Psoas muscle (tissue), 8 donors: Measurements from ENCODE around the gene DNAJC8. TPM values are rescaled to one million over a fixed set of nuclear protein-coding genes. Genes with fewer than 3 reads are reported as not detected.
A peak's percentile ranks its signal among the peaks of the same experiment; 100 is the strongest.

Experiments
- ATAC-seq, 4 donors: fragments of 200-7000 bp; cut with Tn5 transposase; one replicate each; pipeline ENCODE4 v1.9.1; 2020; ENCODE audit warnings: moderate library complexity in 3 of 4, mild to moderate bottlenecking in 2 of 4
- DNase-seq, 2 donors: peaks; one replicate each; pipeline ENCODE4 v3.0.0-alpha.2; 2020
- H3K27ac ChIP-seq: fragments of 200-600 bp; one replicate; pipeline ENCODE4 v1.8.0; 2022
- H3K27me3 ChIP-seq, 3 donors: fragments of 200-600 bp in 1 of 3; one replicate each; pipeline versions ENCODE4 v1.6.1 to v1.8.0; 2013 to 2022; ENCODE audit warnings: low read length in 2 of 3, mild to moderate bottlenecking in 2 of 3, moderate library complexity in 1 of 3; ENCODE audit not compliant: insufficient read depth in 3 of 3
- H3K36me3 ChIP-seq, 2 donors: fragments of 200-600 bp in 1 of 2; one replicate each; pipeline versions ENCODE4 v1.6.1 to v1.8.0; 2013 to 2022; ENCODE audit warnings: low read depth in 1 of 2, mild to moderate bottlenecking in 1 of 2, moderate library complexity in 1 of 2; ENCODE audit not compliant: insufficient read depth in 1 of 2
- H3K4me1 ChIP-seq: fragments of 200-600 bp; one replicate; pipeline ENCODE4 v1.8.0; 2022
- H3K4me3 ChIP-seq: fragments of 200-600 bp; one replicate; pipeline ENCODE4 v1.8.0; 2022; ENCODE audit warnings: mild to moderate bottlenecking
- H3K9me3 ChIP-seq: fragments of 200-600 bp; one replicate; pipeline ENCODE4 v1.8.0; 2022
- CTCF ChIP-seq: fragments of 200-600 bp; IDR thresholded peaks from one replicate; pipeline ENCODE4 v1.8.0; 2022; ENCODE audit warnings: antibody characterized with exemption
- WGBS, 3 donors: extraction: QIAGEN DNeasy Blood & Tissue Kit; methylation state at CpG; one replicate each; pipeline versions ENCODE4 v1.1.6 to v1.1.7; 2013; 5-methylcytosine and 5-hydroxymethylcytosine counted together
- intact Hi-C, 2 donors: fragments of 100-400 bp; cut with DNase I; formaldehyde crosslinking; loops; one replicate each; pipeline versions ENCODE4 v1.11.0 to v1.14.2; 2022
- polyA plus RNA-seq, 3 donors: library from polyadenylated mRNA; stranded (reverse); fragments of 200-250 nt; gene quantifications; one replicate each; pipeline ENCODE4 v1.2.3, GENCODE V29; 2013
- total RNA-seq, 4 donors: library from RNA; stranded (reverse); fragmentation: NEBNext Ultra II Directional in 2 of 4; extraction: Animal tissue kit (Norgen Biotek cat#: 25700) in 2 of 4; gene quantifications; one replicate each; pipeline versions ENCODE4 v1.2.1 to v1.2.4, GENCODE V29; 2021 to 2023
- donor health status: healthy with polysubstance abuse.
- donor health status: DM: no; HTN: no; CAD: no; lungs with moderate emphysema.
- donor health status: Bipolar disorder and iron deficiency.
- donor health status: healthy.
- donor health status: DM: yes; HTN: yes; CAD: no.
- donor health status: DM: no; HTN: no; CAD: no.
- donor health status: DM: no; HTN: no; CAD: no.
- donor health status: DM: yes; HTN: yes; CAD: no.

The DNAJC8 gene
- total and polyA plus RNA-seq, 7 donors, result 46.6 to 116 (median 64.0) TPM

GRCh38 chr1:28243685-28244311, 11.0 kb upstream of the DNAJC8 start:
- Histone ChIP-seq H3K4me1 (peaks cover 45% of the 10 kb centered on the region), H3K27me3 (no peaks in the 10 kb centered on the region), H3K27ac (peak overlapping the region; percentile 88), H3K9me3 (no peaks in the 10 kb centered on the region), H3K4me3 (peak overlapping the region; percentile 70), H3K36me3 (peaks cover 0 to 10% of the 10 kb centered on the region in 2 donors)
- ATAC-seq (peak; percentile 4 to 34 (median 12)), DNase-seq (no peak)
- WGBS, 3 donors, result 33 to 53% (median 48%) methylated on average over 2 of the region's 2 CpGs
- intact Hi-C loops, result no loop called here
- no peak for TF ChIP-seq CTCF

- Histone ChIP-seq H3K4me1 (peaks cover 49% of the 10 kb centered on the region), H3K36me3 (peaks cover 0 to 16% of the 10 kb centered on the region in 2 donors), H3K4me3 (no peak overlapping the region), H3K27ac (peak overlapping the region; percentile 88), H3K9me3 (no peaks in the 10 kb centered on the region), H3K27me3 (no peaks in the 10 kb centered on the region)
- DNase-seq, result no peak
- TF ChIP-seq CTCF, result no peak
- intact Hi-C loops, result no loop called here
- 84 to 89% (median 87%) methylated on average over 10 of the region's 10 CpGs for WGBS, 3 donors
- ATAC-seq, result no peak
These were observed 8.9 kb upstream of the DNAJC8 start for GRCh38 chr1:28241638-28242241.

- TF ChIP-seq CTCF, result no peak
- H3K9me3 ChIP-seq, result no peaks in the 10 kb centered on the region
- H3K4me3 ChIP-seq, result no peak overlapping the region
- 87 to 95% (median 91%) methylated on average over 4 of the region's 4 CpGs for WGBS, 3 donors
- DNase-seq (no peak), ATAC-seq (no peak)
- intact Hi-C loops, result no loop called here
- peak overlapping the region; percentile 86 for H3K27ac ChIP-seq
- peaks cover 0 to 16% of the 10 kb centered on the region in 2 donors for H3K36me3 ChIP-seq
- H3K27me3 ChIP-seq, result no peaks in the 10 kb centered on the region
- peaks cover 50% of the 10 kb centered on the region for H3K4me1 ChIP-seq
These were observed 7.2 kb upstream of the DNAJC8 start for GRCh38 chr1:28240024-28240423.

- WGBS, 3 donors, result 26 to 45% (median 33%) methylated on average over 2 of the region's 2 CpGs
- no peak for TF ChIP-seq CTCF
- Histone ChIP-seq H3K27ac (peak overlapping the region; percentile 86), H3K4me3 (no peak overlapping the region), H3K36me3 (peaks cover 0 to 16% of the 10 kb centered on the region in 2 donors), H3K4me1 (peaks cover 50% of the 10 kb centered on the region), H3K9me3 (no peaks in the 10 kb centered on the region), H3K27me3 (no peaks in the 10 kb centered on the region)
- DNase-seq (no peak), ATAC-seq (no peak)
- intact Hi-C loops, result no loop called here
These were observed 6.2 kb upstream of the DNAJC8 start for GRCh38 chr1:28239004-28239403.
